Epithelial cell of prostate (primary cell): Measurements from ENCODE around the gene GHDC.
"Not testable (repeated sequence)": the region's sequence is repeated elsewhere in the genome, so short reads cannot be mapped to it uniquely, and the experiment has no call there.

ENCODE experiments used
- DNase-seq: peaks from one replicate; pipeline ENCODE4 v3.0.0-alpha.2; 2011; ENCODE audit warnings: low read depth, low spot score
- H3K27ac ChIP-seq: fragments of 450-650 bp; 2 replicates; pipeline ENCODE4 v1.5.1; 2017; ENCODE audit warnings: mild to moderate bottlenecking

GHDC gene

GRCh38 chr17:42163113-42163512 is 31.2 kb downstream of the GHDC start:
- no peak overlapping the region for H3K27ac ChIP-seq
- DNase-seq, result no peak

- no peak overlapping the region for H3K27ac ChIP-seq
- no peak for DNase-seq
Measured at GRCh38 chr17:42160531-42160910, 33.8 kb downstream of the GHDC start.

- H3K27ac ChIP-seq, result no peak overlapping the region
- no peak for DNase-seq
Measured at GRCh38 chr17:42159796-42160530, 34.3 kb downstream of the GHDC start.

GRCh38 chr17:42155614-42156045 is 38.7 kb downstream of the GHDC start:
- no peak for DNase-seq
- H3K27ac ChIP-seq, result peak overlapping the region; percentile 66

GRCh38 chr17:42153919-42154742 is 40.2 kb downstream of the GHDC start:
- no peak for DNase-seq
- H3K27ac ChIP-seq, result peak overlapping the region; percentile 66

GRCh38 chr17:42146911-42147607 is 47.2 kb downstream of the GHDC start:
- no peak overlapping the region for H3K27ac ChIP-seq
- no peak for DNase-seq

- peak overlapping the region; percentile 9 for H3K27ac ChIP-seq
Measured at GRCh38 chr17:42143138-42143537, 51.2 kb downstream of the GHDC start.

GRCh38 chr17:42142371-42142896 is 51.9 kb downstream of the GHDC start:
- H3K27ac ChIP-seq, result peak overlapping the region; percentile 9
- no peak for DNase-seq

More at GRCh38 chr17:42143138-42143537, 51.2 kb downstream of the GHDC start:
- DNase-seq, result not testable (repeated sequence)

GRCh38 chr17:42141382-42141781 is 52.9 kb downstream of the GHDC start:
- no peak overlapping the region for H3K27ac ChIP-seq

GRCh38 chr17:42140690-42141089 is 53.6 kb downstream of the GHDC start:
- not testable (repeated sequence) for H3K27ac ChIP-seq, DNase-seq

More at GRCh38 chr17:42141382-42141781, 52.9 kb downstream of the GHDC start:
- DNase-seq, result no peak
